Measurements from ENCODE around the gene CELSR1.

GRCh38 chr22:46556775-46557174, 19.4 kb upstream of the CELSR1 start:
- TF ChIP-seq, protein P1, sequence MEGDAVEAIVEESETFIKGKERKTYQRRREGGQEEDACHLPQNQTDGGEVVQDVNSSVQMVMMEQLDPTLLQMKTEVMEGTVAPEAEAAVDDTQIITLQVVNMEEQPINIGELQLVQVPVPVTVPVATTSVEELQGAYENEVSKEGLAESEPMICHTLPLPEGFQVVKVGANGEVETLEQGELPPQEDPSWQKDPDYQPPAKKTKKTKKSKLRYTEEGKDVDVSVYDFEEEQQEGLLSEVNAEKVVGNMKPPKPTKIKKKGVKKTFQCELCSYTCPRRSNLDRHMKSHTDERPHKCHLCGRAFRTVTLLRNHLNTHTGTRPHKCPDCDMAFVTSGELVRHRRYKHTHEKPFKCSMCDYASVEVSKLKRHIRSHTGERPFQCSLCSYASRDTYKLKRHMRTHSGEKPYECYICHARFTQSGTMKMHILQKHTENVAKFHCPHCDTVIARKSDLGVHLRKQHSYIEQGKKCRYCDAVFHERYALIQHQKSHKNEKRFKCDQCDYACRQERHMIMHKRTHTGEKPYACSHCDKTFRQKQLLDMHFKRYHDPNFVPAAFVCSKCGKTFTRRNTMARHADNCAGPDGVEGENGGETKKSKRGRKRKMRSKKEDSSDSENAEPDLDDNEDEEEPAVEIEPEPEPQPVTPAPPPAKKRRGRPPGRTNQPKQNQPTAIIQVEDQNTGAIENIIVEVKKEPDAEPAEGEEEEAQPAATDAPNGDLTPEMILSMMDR (IDR thresholded peaks at IDR 0.05 in 8 of 11, conservative IDR thresholded peaks at IDR 0.05 in 3 of 11), result no peak
- no peak for TF ChIP-seq POLR2A (IDR thresholded peaks at IDR 0.05)
- TF ChIP-seq POLR2AphosphoS5 (IDR thresholded peaks at IDR 0.05), result no peak

Measured in spleen (tissue), 7 donors.